ENCODE data around the gene GAN.
A peak's percentile ranks its signal among the peaks of the same experiment; 100 is the strongest.

Gene GAN

GRCh38 chr16:81358860-81359259, 44.1 kb downstream of the GAN start:
- no peak for DNase-seq

GRCh38 chr16:81360135-81360534, 45.4 kb downstream of the GAN start:
- no peak for DNase-seq

GRCh38 chr16:81365731-81366130, 51.0 kb downstream of the GAN start:
- no peak for DNase-seq

- peak; percentile 3 for DNase-seq
Observed at GRCh38 chr16:81366316-81366932, 51.7 kb downstream of the GAN start.

- DNase-seq, result no peak
Observed at GRCh38 chr16:81367821-81368220, 53.1 kb downstream of the GAN start.

- DNase-seq, result no peak
Observed at GRCh38 chr16:81369888-81370504, 55.2 kb downstream of the GAN start.

- no peak for DNase-seq
Observed at GRCh38 chr16:81371106-81371505, 56.3 kb downstream of the GAN start.

- DNase-seq, result no peak
Observed at GRCh38 chr16:81374550-81374949, 59.8 kb downstream of the GAN start.

GRCh38 chr16:81376880-81377279, 62.1 kb downstream of the GAN start:
- DNase-seq, result no peak

GRCh38 chr16:81378049-81378448, 63.3 kb downstream of the GAN start:
- DNase-seq, result no peak

GRCh38 chr16:81380932-81381331, 66.2 kb downstream of the GAN start:
- no peak for DNase-seq

GRCh38 chr16:81384006-81384405, 69.2 kb downstream of the GAN start:
- DNase-seq, result no peak

GRCh38 chr16:81385031-81385756, 70.4 kb downstream of the GAN start:
- DNase-seq, result no peak

- DNase-seq, result no peak
Observed at GRCh38 chr16:81388357-81388756, 73.6 kb downstream of the GAN start.

GRCh38 chr16:81390840-81391239, 76.1 kb downstream of the GAN start:
- DNase-seq, result no peak

- DNase-seq, result no peak
Observed at GRCh38 chr16:81392011-81392410, 77.2 kb downstream of the GAN start.

- DNase-seq, result no peak
Observed at GRCh38 chr16:81394416-81394815, 79.7 kb downstream of the GAN start.

- DNase-seq, result no peak
Observed at GRCh38 chr16:81394966-81395655, 80.3 kb downstream of the GAN start.

- DNase-seq, result no peak
Observed at GRCh38 chr16:81397058-81397878, 82.5 kb downstream of the GAN start.

- no peak for DNase-seq
Observed at GRCh38 chr16:81397879-81398520, 83.2 kb downstream of the GAN start.

GRCh38 chr16:81399909-81400308, 85.1 kb downstream of the GAN start:
- no peak for DNase-seq

Measured in activated T-cell treated with anti-CD3 and anti-CD28 coated beads for 4 hours (primary cell).